SK-N-SH (cell line): ENCODE data around the gene CPNE2. TPM values are rescaled to one million over a fixed set of nuclear protein-coding genes. Genes with fewer than 3 reads are reported as not detected.

Source experiments
- CTCF ChIA-PET: fragments of 300-600, 350-600 bp; formaldehyde crosslinking; extraction: SDS; loops from one replicate; lab custom pipeline; 2021; lab: Yijun Ruan, JAX
- POLR2A ChIA-PET: fragments of 350-600 bp; sonication (Branson Sonifier 250); formaldehyde crosslinking; extraction: SDS; loops from one replicate; lab custom pipeline; 2020; ENCODE audit warnings: antibody characterized with exemption, inconsistent platforms; lab: Yijun Ruan, JAX
- DNase-seq: peaks from one replicate; pipeline ENCODE4 v3.0.0; 2012
- H2AFZ ChIP-seq: fragments of 200-600 bp; sonication (generic); 2 replicates; pipeline ENCODE4 v1.8.1; 2016; ENCODE audit warnings: antibody characterized with exemption, mild to moderate bottlenecking, low read depth
- H3F3A ChIP-seq: fragments of 200-600 bp; sonication (generic); replicated peaks from 2 replicates; pipeline ENCODE3; 2016; ENCODE audit warnings: antibody characterized with exemption, mild to moderate bottlenecking; ENCODE audit not compliant: insufficient read depth
- H3K27ac ChIP-seq, 2 experiments: fragments of 200-500 bp in 1 of 2; fragments of 200-600 bp in 1 of 2; sonication (Bioruptor generic) in 1 of 2; sonication (generic), shearing (Covaris generic) in 1 of 2; 2 replicates each; pipeline versions ENCODE4 v1.5.1 to v1.6.1; 2014 to 2016; ENCODE audit warnings: low read depth in 2 of 2, inconsistent platforms in 1 of 2, low read length in 1 of 2, mild to moderate bottlenecking in 1 of 2, mixed read lengths in 1 of 2
- H3K27me3 ChIP-seq: fragments of 200-600 bp; sonication (generic), shearing (Covaris generic); 2 replicates; pipeline ENCODE4 v1.6.1; 2016; ENCODE audit warnings: mixed run types; ENCODE audit not compliant: insufficient read depth
- H3K36me3 ChIP-seq, 2 experiments: fragments of 200-500 bp in 1 of 2; fragments of 200-600 bp in 1 of 2; sonication (Bioruptor generic) in 1 of 2; sonication (generic) in 1 of 2; replicated peaks in 1 of 2; 2 replicates each; pipeline versions ENCODE3 to v1.5.1; 2014 to 2016; ENCODE audit warnings: low read length in 1 of 2, mild to moderate bottlenecking in 1 of 2; ENCODE audit not compliant: insufficient read depth in 2 of 2, control insufficient read depth in 1 of 2
- H3K4me1 ChIP-seq, 2 experiments: fragments of 200-500 bp in 1 of 2; fragments of 200-600 bp in 1 of 2; sonication (Bioruptor generic) in 1 of 2; sonication (generic), shearing (Covaris generic) in 1 of 2; 2 replicates each; pipeline versions ENCODE4 v1.5.1 to v1.6.1; 2014 to 2016; ENCODE audit warnings: low read depth in 1 of 2, low read length in 1 of 2, mixed run types in 1 of 2; ENCODE audit not compliant: insufficient read depth in 2 of 2, control insufficient read depth in 1 of 2
- H3K4me2 ChIP-seq: fragments of 200-600 bp; sonication (generic), shearing (Covaris generic); 2 replicates; pipeline ENCODE4 v1.6.1; 2017; ENCODE audit warnings: mixed run types
- H3K4me3 ChIP-seq, 2 experiments: fragments of 200-500 bp in 1 of 2; fragments of 200-600 bp in 1 of 2; sonication (Bioruptor generic) in 1 of 2; sonication (generic), shearing (Covaris generic) in 1 of 2; 2 replicates each; pipeline versions ENCODE4 v1.5.1 to v1.8.1; 2014 to 2016; ENCODE audit warnings: low read depth in 2 of 2, inconsistent platforms in 1 of 2, low read length in 1 of 2, mild to moderate bottlenecking in 1 of 2, mixed read lengths in 1 of 2, moderate library complexity in 1 of 2
- H3K79me2 ChIP-seq: fragments of 200-600 bp; sonication (generic); 2 replicates; pipeline ENCODE4 v1.8.1; 2017; ENCODE audit warnings: mild to moderate bottlenecking; ENCODE audit not compliant: insufficient read depth
- H3K9ac ChIP-seq: fragments of 200-600 bp; sonication (generic); 2 replicates; pipeline ENCODE4 v1.6.1; 2017; ENCODE audit warnings: mixed run types
- H3K9me2 ChIP-seq: fragments of 200-600 bp; sonication (generic); 2 replicates; pipeline ENCODE4 v1.6.1; 2017; ENCODE audit warnings: mixed run types
- H3K9me3 ChIP-seq: fragments of 200-600 bp; sonication (generic); 2 replicates; pipeline ENCODE4 v1.6.1; 2017; ENCODE audit warnings: mixed run types, mild to moderate bottlenecking, moderate library complexity
- H4K20me1 ChIP-seq: fragments of 200-600 bp; sonication (generic); 2 replicates; pipeline ENCODE4 v1.6.1; 2017; ENCODE audit warnings: mild to moderate bottlenecking, mixed run types; ENCODE audit not compliant: insufficient read depth
- ELF1 ChIP-seq: IDR thresholded peaks from 2 replicates; pipeline ENCODE4 v1.4.0; 2012
- FOXJ3 ChIP-seq: sonication (generic); formaldehyde crosslinking; IDR thresholded peaks from 2 replicates; pipeline ENCODE4 v1.5.1; 2020; ENCODE audit warnings: mild to moderate bottlenecking, missing genetic modification reagents
- FOXM1 ChIP-seq: IDR thresholded peaks from 2 replicates; pipeline ENCODE4 v1.4.0; 2012; ENCODE audit warnings: low read depth, mild to moderate bottlenecking
- JUND ChIP-seq: IDR thresholded peaks from 2 replicates; pipeline ENCODE4 v1.4.0; 2012
- MXI1 ChIP-seq: IDR thresholded peaks from 2 replicates; pipeline ENCODE4 v1.6.1; 2012; ENCODE audit warnings: mild to moderate bottlenecking, low read depth, low read length, improper control_type of control experiment
- POLR2AphosphoS5 ChIP-seq: IDR thresholded peaks from 2 replicates; pipeline ENCODE4 v1.6.1; 2012; ENCODE audit warnings: low read depth, low read length
- RAD21 ChIP-seq: IDR thresholded peaks from 2 replicates; pipeline ENCODE4 v1.6.1; 2012; ENCODE audit warnings: mild to moderate bottlenecking, low read length
- RXRA ChIP-seq: IDR thresholded peaks from 2 replicates; pipeline ENCODE4 v1.4.0; 2012; ENCODE audit warnings: low read depth, mild to moderate bottlenecking, borderline replicate concordance
- TCF12 ChIP-seq: IDR thresholded peaks from 2 replicates; pipeline ENCODE4 v1.4.0; 2012
- TEAD4 ChIP-seq: IDR thresholded peaks from 2 replicates; pipeline ENCODE4 v1.4.0; 2012; ENCODE audit warnings: mild to moderate bottlenecking, borderline replicate concordance; ENCODE audit not compliant: insufficient read depth
- YY1 ChIP-seq: IDR thresholded peaks from 2 replicates; pipeline ENCODE4 v1.4.0; 2012; ENCODE audit warnings: low read depth, mild to moderate bottlenecking
- WGBS: methylation state at CpG from one replicate; pipeline ENCODE4 v1.1.6; 2017; ENCODE audit warnings: low lambda C conversion rate; 5-methylcytosine and 5-hydroxymethylcytosine counted together
- polyA plus RNA-seq, 3 experiments: library from polyadenylated mRNA; depleted of rRNA; stranded (reverse); fragments of >200 nt; gene quantifications; 2 replicates each; pipeline ENCODE4 v1.2.3, GENCODE V29; 2012
- TF ChIP-seq, protein P1 (sequence below): IDR thresholded peaks from 2 replicates; pipeline ENCODE4 v1.6.1; 2012; ENCODE audit warnings: mild to moderate bottlenecking, low read depth, low read length, moderate library complexity
- TF ChIP-seq, protein P2 (sequence below): IDR thresholded peaks from 2 replicates; pipeline ENCODE4 v1.4.0; 2012; ENCODE audit warnings: low read depth, borderline replicate concordance
- TF ChIP-seq, protein P3 (sequence below): fragments of 150-350 bp; IDR thresholded peaks from 2 replicates; pipeline ENCODE4 v1.6.1; 2017; ENCODE audit warnings: antibody characterized with exemption, low read length, low read depth, borderline replicate concordance
- TF ChIP-seq, protein P4 (sequence below): IDR thresholded peaks from 2 replicates; pipeline ENCODE4 v1.4.0; 2012; ENCODE audit warnings: low read depth, borderline replicate concordance
- TF ChIP-seq, protein P5 (sequence below): IDR thresholded peaks from 2 replicates; pipeline ENCODE4 v1.4.0; 2012; ENCODE audit warnings: low read depth

Gene CPNE2
- polyA plus RNA-seq, 1 of the 3 experiments (the other 2 are of a cell fraction), result 73.0 TPM

DNA sequence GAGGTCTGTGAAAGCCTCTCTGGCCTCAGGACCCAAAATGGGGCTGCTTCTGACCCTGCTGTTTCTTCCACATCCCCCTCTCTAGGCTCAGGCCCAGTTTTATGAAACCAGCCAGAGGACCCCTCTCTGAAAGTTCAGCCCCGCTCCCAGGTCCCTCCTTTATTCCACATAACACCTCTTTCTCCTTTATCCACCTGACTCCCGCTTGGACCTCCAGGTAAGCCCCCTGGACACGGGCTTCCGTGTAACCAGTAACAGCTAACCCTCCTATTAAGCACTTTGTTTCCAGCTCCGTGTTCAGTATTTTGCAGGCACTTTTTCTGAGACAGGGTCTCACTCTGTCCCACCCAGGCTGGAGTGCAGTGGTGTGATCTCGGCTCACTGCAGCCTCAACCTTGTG, 56.1 kb downstream of the CPNE2 start:
- H3K27me3 ChIP-seq, result no peaks in the 10 kb centered on the region
- no peaks in the 10 kb centered on the region for H4K20me1 ChIP-seq
- 97% methylated on average over 6 of the region's 6 CpGs for WGBS
- TF ChIP-seq RAD21 (no peak), ELF1 (no peak), TCF12 (no peak)
- TF ChIP-seq, protein P1, sequence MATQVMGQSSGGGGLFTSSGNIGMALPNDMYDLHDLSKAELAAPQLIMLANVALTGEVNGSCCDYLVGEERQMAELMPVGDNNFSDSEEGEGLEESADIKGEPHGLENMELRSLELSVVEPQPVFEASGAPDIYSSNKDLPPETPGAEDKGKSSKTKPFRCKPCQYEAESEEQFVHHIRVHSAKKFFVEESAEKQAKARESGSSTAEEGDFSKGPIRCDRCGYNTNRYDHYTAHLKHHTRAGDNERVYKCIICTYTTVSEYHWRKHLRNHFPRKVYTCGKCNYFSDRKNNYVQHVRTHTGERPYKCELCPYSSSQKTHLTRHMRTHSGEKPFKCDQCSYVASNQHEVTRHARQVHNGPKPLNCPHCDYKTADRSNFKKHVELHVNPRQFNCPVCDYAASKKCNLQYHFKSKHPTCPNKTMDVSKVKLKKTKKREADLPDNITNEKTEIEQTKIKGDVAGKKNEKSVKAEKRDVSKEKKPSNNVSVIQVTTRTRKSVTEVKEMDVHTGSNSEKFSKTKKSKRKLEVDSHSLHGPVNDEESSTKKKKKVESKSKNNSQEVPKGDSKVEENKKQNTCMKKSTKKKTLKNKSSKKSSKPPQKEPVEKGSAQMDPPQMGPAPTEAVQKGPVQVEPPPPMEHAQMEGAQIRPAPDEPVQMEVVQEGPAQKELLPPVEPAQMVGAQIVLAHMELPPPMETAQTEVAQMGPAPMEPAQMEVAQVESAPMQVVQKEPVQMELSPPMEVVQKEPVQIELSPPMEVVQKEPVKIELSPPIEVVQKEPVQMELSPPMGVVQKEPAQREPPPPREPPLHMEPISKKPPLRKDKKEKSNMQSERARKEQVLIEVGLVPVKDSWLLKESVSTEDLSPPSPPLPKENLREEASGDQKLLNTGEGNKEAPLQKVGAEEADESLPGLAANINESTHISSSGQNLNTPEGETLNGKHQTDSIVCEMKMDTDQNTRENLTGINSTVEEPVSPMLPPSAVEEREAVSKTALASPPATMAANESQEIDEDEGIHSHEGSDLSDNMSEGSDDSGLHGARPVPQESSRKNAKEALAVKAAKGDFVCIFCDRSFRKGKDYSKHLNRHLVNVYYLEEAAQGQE, result no peak
- ChIA-PET CTCF (interaction anchor here (0.9 to 4.6 kb wide), 7 partner anchors 34 to 87 kb away, joined by 3 to 21 read pairs (median 4); partner anchors contain the start of gene CPNE2), POLR2A (no interaction called here)
- no peak overlapping the region for H3K9ac ChIP-seq
- H3K27ac ChIP-seq, result peak overlapping the region in 1 of 2 experiments; percentile 82; a peak in 1 of 4 replicates
- H3K79me2 ChIP-seq, result no peaks in the 10 kb centered on the region
- no peaks in the 10 kb centered on the region for H3K9me2 ChIP-seq
- no peak for DNase-seq
- H2AFZ ChIP-seq, result no peak overlapping the region
- H3K4me3 ChIP-seq, result no peak overlapping the region
- H3K36me3 ChIP-seq, result peaks cover 7 to 25% of the 10 kb centered on the region in 2 experiments
- H3K4me2 ChIP-seq, result no peak overlapping the region
- no peaks in the 10 kb centered on the region for H3K9me3 ChIP-seq
- H3F3A ChIP-seq, result peaks cover 6% of the 10 kb centered on the region
- H3K4me1 ChIP-seq, result peaks cover 19 to 40% of the 10 kb centered on the region in 2 experiments; a peak in 3 of 4 replicates

DNA sequence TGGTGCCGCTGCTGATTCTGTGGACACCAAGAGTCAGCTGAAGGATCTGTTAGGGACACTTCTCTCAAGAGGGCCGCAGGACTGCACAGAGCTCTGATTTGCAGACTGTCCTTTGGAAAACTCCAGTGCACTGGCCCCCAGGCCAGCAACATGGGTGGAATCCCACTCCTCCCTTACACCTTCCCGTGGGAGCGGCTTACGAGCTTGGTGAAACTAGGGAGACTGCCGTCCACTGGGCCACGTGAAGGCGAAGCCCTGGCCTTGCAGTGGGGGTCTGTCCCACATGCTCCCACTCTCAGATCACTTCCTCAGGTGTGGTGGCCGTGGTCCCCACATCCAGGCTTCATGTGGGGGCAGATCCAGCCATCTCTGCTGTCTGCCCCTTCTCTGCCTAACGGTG, 57.0 kb downstream of the CPNE2 start:
- POLR2A ChIA-PET, result no interaction called here
- TF ChIP-seq, protein P2, sequence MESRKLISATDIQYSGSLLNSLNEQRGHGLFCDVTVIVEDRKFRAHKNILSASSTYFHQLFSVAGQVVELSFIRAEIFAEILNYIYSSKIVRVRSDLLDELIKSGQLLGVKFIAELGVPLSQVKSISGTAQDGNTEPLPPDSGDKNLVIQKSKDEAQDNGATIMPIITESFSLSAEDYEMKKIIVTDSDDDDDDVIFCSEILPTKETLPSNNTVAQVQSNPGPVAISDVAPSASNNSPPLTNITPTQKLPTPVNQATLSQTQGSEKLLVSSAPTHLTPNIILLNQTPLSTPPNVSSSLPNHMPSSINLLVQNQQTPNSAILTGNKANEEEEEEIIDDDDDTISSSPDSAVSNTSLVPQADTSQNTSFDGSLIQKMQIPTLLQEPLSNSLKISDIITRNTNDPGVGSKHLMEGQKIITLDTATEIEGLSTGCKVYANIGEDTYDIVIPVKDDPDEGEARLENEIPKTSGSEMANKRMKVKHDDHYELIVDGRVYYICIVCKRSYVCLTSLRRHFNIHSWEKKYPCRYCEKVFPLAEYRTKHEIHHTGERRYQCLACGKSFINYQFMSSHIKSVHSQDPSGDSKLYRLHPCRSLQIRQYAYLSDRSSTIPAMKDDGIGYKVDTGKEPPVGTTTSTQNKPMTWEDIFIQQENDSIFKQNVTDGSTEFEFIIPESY, result no peak
- TF ChIP-seq, protein P3, sequence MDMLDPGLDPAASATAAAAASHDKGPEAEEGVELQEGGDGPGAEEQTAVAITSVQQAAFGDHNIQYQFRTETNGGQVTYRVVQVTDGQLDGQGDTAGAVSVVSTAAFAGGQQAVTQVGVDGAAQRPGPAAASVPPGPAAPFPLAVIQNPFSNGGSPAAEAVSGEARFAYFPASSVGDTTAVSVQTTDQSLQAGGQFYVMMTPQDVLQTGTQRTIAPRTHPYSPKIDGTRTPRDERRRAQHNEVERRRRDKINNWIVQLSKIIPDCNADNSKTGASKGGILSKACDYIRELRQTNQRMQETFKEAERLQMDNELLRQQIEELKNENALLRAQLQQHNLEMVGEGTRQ, result no peak
- no peak for TF ChIP-seq TEAD4
- TF ChIP-seq FOXM1, result no peak
- TF ChIP-seq RAD21, result no peak
- TF ChIP-seq, protein P4, sequence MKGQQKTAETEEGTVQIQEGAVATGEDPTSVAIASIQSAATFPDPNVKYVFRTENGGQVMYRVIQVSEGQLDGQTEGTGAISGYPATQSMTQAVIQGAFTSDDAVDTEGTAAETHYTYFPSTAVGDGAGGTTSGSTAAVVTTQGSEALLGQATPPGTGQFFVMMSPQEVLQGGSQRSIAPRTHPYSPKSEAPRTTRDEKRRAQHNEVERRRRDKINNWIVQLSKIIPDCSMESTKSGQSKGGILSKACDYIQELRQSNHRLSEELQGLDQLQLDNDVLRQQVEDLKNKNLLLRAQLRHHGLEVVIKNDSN, result no peak
- no peak for TF ChIP-seq FOXJ3
- TF ChIP-seq MXI1, result no peak
- no peak for TF ChIP-seq RXRA
- TF ChIP-seq, protein P5, sequence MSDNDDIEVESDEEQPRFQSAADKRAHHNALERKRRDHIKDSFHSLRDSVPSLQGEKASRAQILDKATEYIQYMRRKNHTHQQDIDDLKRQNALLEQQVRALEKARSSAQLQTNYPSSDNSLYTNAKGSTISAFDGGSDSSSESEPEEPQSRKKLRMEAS, result no peak
- no peak for TF ChIP-seq JUND
- TF ChIP-seq POLR2AphosphoS5, result no peak
- TF ChIP-seq YY1, result no peak
- TF ChIP-seq, all 33 proteins: peak for 0

More for the DNA sequence above, 57.0 kb downstream of the CPNE2 start:
- no peak for DNase-seq
- H3K4me1 ChIP-seq, result peaks cover 19 to 34% of the 10 kb centered on the region in 2 experiments; a peak in 3 of 4 replicates
- H3K79me2 ChIP-seq, result no peaks in the 10 kb centered on the region
- H3K36me3 ChIP-seq, result peaks cover 16 to 34% of the 10 kb centered on the region in 2 experiments
- H3K9me3 ChIP-seq, result no peaks in the 10 kb centered on the region
- H3K9ac ChIP-seq, result no peak overlapping the region
- WGBS, result 96% methylated on average over 7 of the region's 10 CpGs
- no peaks in the 10 kb centered on the region for H3K27me3 ChIP-seq
- no peak overlapping the region for H2AFZ ChIP-seq
- no peak overlapping the region for H3K4me2 ChIP-seq
- H3K9me2 ChIP-seq, result no peaks in the 10 kb centered on the region
- no peak overlapping the region for H3K4me3 ChIP-seq
- H4K20me1 ChIP-seq, result no peaks in the 10 kb centered on the region
- H3F3A ChIP-seq, result peaks cover 6% of the 10 kb centered on the region
- CTCF ChIA-PET, result interaction anchor here (0.9 to 4.6 kb wide), 7 partner anchors 20 to 177 kb away, joined by 3 to 21 read pairs (median 3); partner anchors contain the start of genes ARL2BP and CPNE2
- no peak overlapping the region; a peak in 1 of 4 replicates for H3K27ac ChIP-seq
